HCT116 (cell line): ENCODE results near the gene EIF3K. TPM values are rescaled to one million over a fixed set of nuclear protein-coding genes. Genes with fewer than 3 reads are reported as not detected.

Experiments
- ATAC-seq: fragments of 200-7000 bp; cut with Tn5 transposase; 2 replicates; pipeline ENCODE4 v1.9.1; 2020; ENCODE audit warnings: mild to moderate bottlenecking, moderate library complexity
- BruUV-seq: library from RNA; stranded (reverse); fragments of 400-500 nt; replicated peaks from 2 replicates; lab custom pipeline; 2021; lab: Mats Ljungman, UMichigan
- CTCF ChIA-PET: fragments of 300-600 bp; sonication (Branson Sonifier 250); formaldehyde crosslinking; loops from one replicate; lab custom pipeline; 2021; ENCODE audit warnings: antibody characterized with exemption; lab: Charles Lee
- POLR2A ChIA-PET: fragments of 300-600, 350-600 bp; sonication (Branson Sonifier 250); formaldehyde crosslinking; loops from one replicate; lab custom pipeline; 2021; ENCODE audit warnings: antibody characterized with exemption; lab: Charles Lee
- RAD21 ChIA-PET, 2 experiments: fragments of 300-600 bp; sonication (Branson Sonifier 250); formaldehyde crosslinking; loops; one replicate each; lab custom pipeline; 2023; ENCODE audit warnings: low total read pairs in 2 of 2; ENCODE audit not compliant: uncharacterized antibody in 2 of 2, unreplicated experiment in 2 of 2, low non-redundant PET in 1 of 2; lab: Charles Lee
- DNase-seq: peaks from one replicate; pipeline ENCODE4 v3.0.0-alpha.2; 2010; ENCODE audit warnings: low read depth, low spot score
- H2AFZ ChIP-seq: fragments of 200-600 bp; shearing (Covaris generic), sonication (generic); 2 replicates; pipeline ENCODE4 v1.6.1; 2017; ENCODE audit warnings: low read depth, mixed run types, mixed read lengths, antibody characterized with exemption, low read length; ENCODE audit not compliant: poor library complexity, severe bottlenecking
- H3K27ac ChIP-seq: 2 replicates; pipeline ENCODE4 v1.5.1; 2012; ENCODE audit warnings: low read depth, low read length
- H3K27me3 ChIP-seq: fragments of 200-600 bp; sonication (generic); 2 replicates; pipeline ENCODE4 v1.6.1; 2016; ENCODE audit warnings: mixed run types, low read length, mixed read lengths; ENCODE audit not compliant: insufficient read depth
- H3K36me3 ChIP-seq, 2 experiments: fragments of 200-500 bp in 1 of 2; fragments of 200-600 bp in 1 of 2; sonication (Bioruptor generic) in 1 of 2; sonication (generic) in 1 of 2; 2 replicates each; pipeline versions ENCODE4 v1.5.1 to v1.6.1; 2014 to 2016; ENCODE audit warnings: low read length in 2 of 2, inconsistent platforms in 1 of 2, mixed read lengths in 1 of 2, mixed run types in 1 of 2; ENCODE audit not compliant: insufficient read depth in 2 of 2, control insufficient read depth in 1 of 2
- H3K4me1 ChIP-seq, 2 experiments: fragments of 200-600 bp in 1 of 2; sonication (generic) in 1 of 2; 2 replicates each; pipeline versions ENCODE4 v1.5.1 to v1.6.1; 2012 to 2017; ENCODE audit warnings: low read length in 2 of 2, inconsistent platforms in 1 of 2, mild to moderate bottlenecking in 1 of 2, mixed read lengths in 1 of 2, mixed run types in 1 of 2, moderate library complexity in 1 of 2; ENCODE audit not compliant: insufficient read depth in 2 of 2, control insufficient read depth in 1 of 2
- H3K4me2 ChIP-seq: fragments of 200-600 bp; sonication (generic); 2 replicates; pipeline ENCODE4 v1.6.1; 2017; ENCODE audit warnings: mixed run types, low read length, mixed read lengths
- H3K4me3 ChIP-seq, 2 experiments: fragments of 200-600 bp in 1 of 2; sonication (generic) in 1 of 2; replicated peaks in 1 of 2; 2 replicates each; pipeline ENCODE4 v1.5.1; 2011 to 2016; ENCODE audit warnings: low read length in 2 of 2, control low read depth in 1 of 2, low read depth in 1 of 2, mild to moderate bottlenecking in 1 of 2, mixed read lengths in 1 of 2, mixed run types in 1 of 2
- H3K79me2 ChIP-seq: fragments of 200-600 bp; sonication (generic); 2 replicates; pipeline ENCODE4 v1.6.1; 2017; ENCODE audit warnings: mild to moderate bottlenecking, mixed run types, low read length, moderate library complexity, mixed read lengths; ENCODE audit not compliant: insufficient read depth
- H3K9ac ChIP-seq: fragments of 200-600 bp; sonication (generic); 2 replicates; pipeline ENCODE4 v1.6.1; 2016; ENCODE audit warnings: low read length, mixed read lengths
- H3K9me2 ChIP-seq: fragments of 200-600 bp; sonication (generic), shearing (Covaris generic); 2 replicates; pipeline ENCODE4 v1.6.1; 2017; ENCODE audit warnings: mixed run types, mild to moderate bottlenecking, moderate library complexity; ENCODE audit not compliant: insufficient read depth
- H3K9me3 ChIP-seq, 2 experiments: fragments of 200-500 bp in 1 of 2; fragments of 200-600 bp in 1 of 2; sonication (Bioruptor generic) in 1 of 2; sonication (generic) in 1 of 2; 2 replicates each; pipeline ENCODE4 v1.6.1; 2014 to 2017; ENCODE audit warnings: low read length in 2 of 2, mixed read lengths in 2 of 2, inconsistent platforms in 1 of 2, low read depth in 1 of 2, mild to moderate bottlenecking in 1 of 2, mixed run types in 1 of 2, moderate library complexity in 1 of 2; ENCODE audit not compliant: control insufficient read depth in 1 of 2, insufficient read depth in 1 of 2
- H4K20me1 ChIP-seq: fragments of 200-600 bp; sonication (generic), shearing (Covaris generic); 2 replicates; pipeline ENCODE4 v1.6.1; 2017; ENCODE audit warnings: mixed run types, mild to moderate bottlenecking, moderate library complexity; ENCODE audit not compliant: insufficient read depth
- EZH2phosphoT487 ChIP-seq: fragments of 200-600 bp; IDR thresholded peaks from 2 replicates; pipeline ENCODE4 v1.6.1; 2018; ENCODE audit warnings: antibody characterized with exemption, borderline replicate concordance
- FOSL1 ChIP-seq: IDR thresholded peaks from 2 replicates; pipeline ENCODE4 v1.6.1; 2012; ENCODE audit warnings: low read depth
- JUND ChIP-seq: IDR thresholded peaks from 2 replicates; pipeline ENCODE4 v1.6.1; 2012
- SP1 ChIP-seq: IDR thresholded peaks from 2 replicates; pipeline ENCODE4 v1.6.1; 2012; ENCODE audit warnings: low read depth
- ZNF274 ChIP-seq: fragments of 200-500 bp; sonication (Bioruptor generic); IDR thresholded peaks from 2 replicates; pipeline ENCODE4 v1.6.1; 2014; ENCODE audit warnings: mild to moderate bottlenecking, low read depth, low read length, inconsistent platforms
- intact Hi-C: fragments of 100-400 bp; cut with micrococcal nuclease; formaldehyde crosslinking; loops from 2 replicates; pipeline ENCODE4 v1.10.0; 2022
- total RNA-seq: library from RNA; stranded (reverse); gene quantifications from one replicate; pipeline ENCODE4 v1.2.1, GENCODE V29; 2021; ENCODE audit not compliant: unreplicated experiment

EIF3K gene
- total RNA-seq, 1 experiment from 2014 or later = 313 TPM

DNA sequence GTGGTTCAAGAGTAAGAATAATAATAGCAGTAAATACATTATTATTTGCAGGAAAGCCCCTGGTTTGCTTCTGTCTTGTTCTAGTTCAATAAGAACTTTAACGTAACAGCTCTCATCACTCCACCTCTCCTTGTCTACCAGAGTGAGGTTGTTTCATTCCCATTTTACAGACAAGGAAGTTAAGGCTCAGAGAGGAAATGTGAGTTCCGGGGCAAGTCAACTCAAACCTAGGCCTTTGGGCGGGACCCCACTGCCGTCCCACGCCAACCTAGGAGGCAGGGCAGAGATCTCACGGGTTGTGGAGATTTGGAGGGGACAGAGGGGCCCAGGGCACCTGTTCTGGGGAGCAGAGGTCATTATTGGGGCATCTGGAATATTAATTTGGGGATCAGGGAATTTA, 2.7 kb upstream of the EIF3K start:
- POLR2A ChIA-PET = no interaction called here
- DNase-seq = no peak
- Histone ChIP-seq H3K27ac (no peak overlapping the region), H3K9me2 (no peaks in the 10 kb centered on the region), H3K9me3 (no peaks in the 10 kb centered on the region), H4K20me1 (no peaks in the 10 kb centered on the region), H3K27me3 (no peaks in the 10 kb centered on the region), H3K9ac (no peak overlapping the region), H3K79me2 (peaks cover 24% of the 10 kb centered on the region), H3K4me3 (no peak overlapping the region), H3K4me1 (peaks cover 7 to 24% of the 10 kb centered on the region in 2 experiments), H3K36me3 (peaks cover 7 to 11% of the 10 kb centered on the region in 2 experiments; a peak in 3 of 4 replicates), H3K4me2 (no peak overlapping the region), H2AFZ (no peak overlapping the region)
- BruUV-seq = no TSS peak
- TF ChIP-seq JUND = no peak
- no peak for TF ChIP-seq FOSL1
- no peak for TF ChIP-seq ZNF274
- intact Hi-C loops = no loop called here
- RAD21 ChIA-PET = no interaction called here
- no peak for ATAC-seq
- CTCF ChIA-PET = no interaction called here

DNA sequence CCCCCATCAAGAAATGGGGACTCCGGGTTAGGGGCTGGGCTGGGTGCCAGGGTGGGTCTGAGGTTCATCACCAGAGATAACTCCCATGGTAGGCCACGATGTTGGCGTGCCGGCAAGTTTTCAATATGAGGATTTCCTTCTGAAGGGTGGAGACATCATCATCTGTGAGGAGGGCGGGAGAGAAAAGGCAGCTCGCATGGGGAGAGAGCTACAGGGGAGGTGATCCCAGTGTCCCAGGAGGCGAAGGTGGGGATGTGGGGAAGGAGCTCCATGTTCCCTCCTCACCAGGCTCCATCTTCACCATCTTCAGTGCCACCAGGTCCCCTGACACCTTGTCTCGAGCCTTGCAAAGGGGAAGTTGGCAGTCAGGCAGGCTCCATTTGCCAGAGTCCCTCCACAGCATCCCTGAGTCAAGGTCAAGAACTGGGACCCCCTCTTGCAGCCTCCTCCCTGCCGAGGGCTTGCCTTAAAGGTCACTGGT, 1.7 kb upstream of the EIF3K start:
- peaks cover 34% of the 10 kb centered on the region for H3K79me2 ChIP-seq
- no peak overlapping the region for H2AFZ ChIP-seq
- no peaks in the 10 kb centered on the region for H3K9me3 ChIP-seq
- H3K27me3 ChIP-seq = no peaks in the 10 kb centered on the region
- no peaks in the 10 kb centered on the region for H4K20me1 ChIP-seq
- TF ChIP-seq JUND (no peak), EZH2phosphoT487 (no peak), SP1 (no peak)
- no TSS peak for BruUV-seq
- H3K4me2 ChIP-seq = no peak overlapping the region
- H3K27ac ChIP-seq = no peak overlapping the region
- RAD21 ChIA-PET = interaction anchor here in 1 of 2 experiments (0.6 kb wide), 1 partner anchor 474 kb away, joined by 4 read pairs; no protein-coding TSS in a partner anchor
- ATAC-seq (no peak), DNase-seq (no peak)
- no peaks in the 10 kb centered on the region for H3K9me2 ChIP-seq
- CTCF ChIA-PET = no interaction called here
- peaks cover 7 to 24% of the 10 kb centered on the region in 2 experiments for H3K4me1 ChIP-seq
- intact Hi-C loops = no loop called here
- no peak overlapping the region for H3K9ac ChIP-seq
- H3K4me3 ChIP-seq = no peak overlapping the region
- peaks cover 15 to 21% of the 10 kb centered on the region in 2 experiments; a peak in 3 of 4 replicates for H3K36me3 ChIP-seq
- POLR2A ChIA-PET = no interaction called here
